Brain microvascular endothelial cell (primary cell): ENCODE measurements around the gene GATM.

Source experiments
- DNase-seq: peaks from one replicate; pipeline ENCODE4 v3.0.0-alpha.2; 2020
- H3K27ac ChIP-seq: fragments of 250-450 bp; sonication (Bioruptor Pico); 2 replicates; pipeline ENCODE4 v1.5.1; 2020; ENCODE audit warnings: mild to moderate bottlenecking, moderate library complexity
- H3K27me3 ChIP-seq: fragments of 250-450 bp; sonication (Bioruptor Pico); replicated peaks from 2 replicates; pipeline ENCODE4 v1.5.1; 2020; ENCODE audit warnings: mild to moderate bottlenecking
- H3K36me3 ChIP-seq: fragments of 250-450 bp; sonication (Bioruptor Pico); replicated peaks from 2 replicates; pipeline ENCODE4 v1.5.1; 2020; ENCODE audit warnings: mild to moderate bottlenecking
- H3K4me3 ChIP-seq: 2 replicates; pipeline ENCODE4 v1.5.1; 2011; ENCODE audit warnings: low read depth, mild to moderate bottlenecking, control low read depth, low read length, moderate library complexity
- in situ Hi-C: cut with HindIII; loops from 2 replicates; pipeline ENCODE4 v1.10.0; 2017; ENCODE audit warnings: low sequenced_read_pairs, low pct_ligation_motif_present
- TF ChIP-seq, protein P1 (sequence below): IDR thresholded peaks from 2 replicates; pipeline ENCODE4 v1.5.1; 2011; ENCODE audit warnings: low read depth, mild to moderate bottlenecking, moderate library complexity, low read length, control low read depth, inconsistent platforms; ENCODE audit errors: missing control alignments

Gene GATM

DNA sequence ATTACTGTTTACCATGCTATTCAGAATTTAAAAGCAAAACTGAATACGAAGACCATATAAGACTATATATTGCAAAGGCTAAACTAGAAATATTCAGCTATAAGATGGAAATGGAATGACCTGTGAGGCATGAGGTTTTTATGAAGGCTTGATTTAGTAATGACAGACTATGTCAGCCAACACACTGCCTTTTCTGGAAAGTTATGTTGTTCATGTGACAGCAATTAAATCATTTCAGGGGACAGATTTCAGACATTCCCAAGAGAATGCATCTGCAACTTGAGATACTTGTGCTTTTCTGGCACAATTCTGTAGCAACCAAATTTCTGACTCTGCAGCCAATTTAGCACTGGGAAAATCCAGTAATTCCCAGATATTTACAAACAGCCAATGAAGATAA lies 8.6 kb upstream of the GATM start:
- peaks cover 5% of the 10 kb centered on the region for H3K27me3 ChIP-seq
- TF ChIP-seq, protein P1, sequence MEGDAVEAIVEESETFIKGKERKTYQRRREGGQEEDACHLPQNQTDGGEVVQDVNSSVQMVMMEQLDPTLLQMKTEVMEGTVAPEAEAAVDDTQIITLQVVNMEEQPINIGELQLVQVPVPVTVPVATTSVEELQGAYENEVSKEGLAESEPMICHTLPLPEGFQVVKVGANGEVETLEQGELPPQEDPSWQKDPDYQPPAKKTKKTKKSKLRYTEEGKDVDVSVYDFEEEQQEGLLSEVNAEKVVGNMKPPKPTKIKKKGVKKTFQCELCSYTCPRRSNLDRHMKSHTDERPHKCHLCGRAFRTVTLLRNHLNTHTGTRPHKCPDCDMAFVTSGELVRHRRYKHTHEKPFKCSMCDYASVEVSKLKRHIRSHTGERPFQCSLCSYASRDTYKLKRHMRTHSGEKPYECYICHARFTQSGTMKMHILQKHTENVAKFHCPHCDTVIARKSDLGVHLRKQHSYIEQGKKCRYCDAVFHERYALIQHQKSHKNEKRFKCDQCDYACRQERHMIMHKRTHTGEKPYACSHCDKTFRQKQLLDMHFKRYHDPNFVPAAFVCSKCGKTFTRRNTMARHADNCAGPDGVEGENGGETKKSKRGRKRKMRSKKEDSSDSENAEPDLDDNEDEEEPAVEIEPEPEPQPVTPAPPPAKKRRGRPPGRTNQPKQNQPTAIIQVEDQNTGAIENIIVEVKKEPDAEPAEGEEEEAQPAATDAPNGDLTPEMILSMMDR: no peak
- in situ Hi-C loops: no loop called here
- no peak overlapping the region for H3K4me3 ChIP-seq
- no peaks in the 10 kb centered on the region for H3K36me3 ChIP-seq
- DNase-seq: no peak
- no peak overlapping the region for H3K27ac ChIP-seq

DNA sequence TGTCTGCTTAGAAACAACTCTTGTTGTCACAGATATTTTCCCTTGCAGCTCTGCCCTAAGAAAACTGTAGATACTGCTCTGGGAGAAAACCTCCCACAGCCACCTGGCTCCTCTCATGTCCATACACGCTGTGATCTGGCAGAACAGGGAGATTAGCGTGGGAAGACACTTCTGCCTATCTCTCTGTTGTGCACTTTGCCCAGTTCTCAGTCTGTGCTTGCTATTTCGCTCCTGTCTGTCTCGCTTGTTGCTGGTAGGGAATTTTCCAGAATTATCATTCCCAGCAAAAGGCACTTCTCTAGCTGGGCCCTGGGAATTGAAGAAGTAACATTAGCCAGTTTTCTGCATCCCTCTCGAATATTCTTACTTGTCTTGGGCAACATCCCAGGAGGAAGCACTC lies 8.1 kb upstream of the GATM start:
- in situ Hi-C loops: no loop called here
- TF ChIP-seq, protein P1: no peak
- no peak overlapping the region for H3K4me3 ChIP-seq
- no peak overlapping the region for H3K27ac ChIP-seq
- DNase-seq: no peak
- no peaks in the 10 kb centered on the region for H3K36me3 ChIP-seq
- H3K27me3 ChIP-seq: peaks cover 5% of the 10 kb centered on the region

DNA sequence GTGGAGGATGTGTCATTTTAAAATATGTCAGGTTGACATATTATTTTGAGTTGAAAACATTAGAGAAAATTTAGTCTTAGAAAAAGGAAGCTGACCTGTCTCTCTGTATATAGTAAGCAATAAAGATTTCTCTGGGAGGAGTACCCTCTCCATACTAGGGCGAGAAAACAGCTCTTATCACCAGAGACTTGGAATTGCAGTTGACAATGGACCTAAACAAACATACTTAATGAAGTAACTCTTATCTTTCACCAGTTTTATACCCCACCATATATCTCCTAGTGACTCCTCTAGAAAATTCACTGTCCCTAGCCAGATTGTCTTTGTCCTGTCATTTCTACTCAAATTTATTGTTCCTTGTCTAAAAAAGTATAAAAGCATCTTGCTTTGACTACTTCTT lies 7.2 kb upstream of the GATM start:
- Histone ChIP-seq H3K27me3 (peaks cover 9% of the 10 kb centered on the region), H3K36me3 (no peaks in the 10 kb centered on the region), H3K4me3 (no peak overlapping the region), H3K27ac (no peak overlapping the region)
- in situ Hi-C loops: no loop called here
- TF ChIP-seq, protein P1: no peak
- no peak for DNase-seq

DNA sequence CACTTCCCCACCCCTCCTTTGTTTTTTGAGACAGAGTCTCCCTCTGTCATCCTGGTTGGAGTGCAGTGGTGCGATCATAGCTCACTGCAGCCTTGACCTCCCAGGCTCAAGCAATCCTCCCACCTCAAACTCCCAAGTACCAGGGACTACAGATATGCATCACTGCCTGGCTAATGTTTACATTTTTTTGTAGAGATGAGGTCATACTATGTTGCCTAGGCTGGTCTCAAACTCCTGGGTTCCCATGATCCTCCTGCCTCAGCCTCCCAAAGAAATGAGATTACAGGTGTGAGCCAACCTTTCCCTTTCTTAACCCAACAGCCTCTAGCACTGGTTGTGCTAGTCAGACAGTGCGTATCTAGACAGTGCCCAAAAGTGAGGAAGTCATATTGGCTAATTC lies 6.4 kb upstream of the GATM start:
- no peaks in the 10 kb centered on the region for H3K36me3 ChIP-seq
- peaks cover 9% of the 10 kb centered on the region for H3K27me3 ChIP-seq
- no peak overlapping the region for H3K27ac ChIP-seq
- in situ Hi-C loops: no loop called here
- DNase-seq: no peak
- TF ChIP-seq, protein P1: no peak
- H3K4me3 ChIP-seq: no peak overlapping the region

DNA sequence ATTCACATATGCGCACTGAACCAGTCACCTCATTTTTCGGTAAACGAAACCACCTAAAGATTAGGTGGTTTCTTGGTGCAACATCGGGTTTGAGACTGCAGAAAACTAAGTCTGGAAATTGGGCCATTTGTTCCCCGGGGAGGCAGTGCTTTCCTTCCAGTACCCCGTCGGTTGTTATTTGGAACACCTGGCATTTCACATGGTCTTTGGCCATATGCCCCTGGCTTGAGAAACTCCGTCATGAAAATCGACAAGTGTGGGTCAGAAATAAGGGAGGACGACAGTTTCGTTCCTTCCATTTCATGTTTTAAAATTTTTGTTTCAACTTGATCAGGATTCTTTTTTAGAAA lies 544 bp upstream of the GATM start:
- TF ChIP-seq, protein P1: no peak
- Histone ChIP-seq H3K36me3 (no peaks in the 10 kb centered on the region), H3K27ac (no peak overlapping the region), H3K4me3 (no peak overlapping the region), H3K27me3 (peaks cover 35% of the 10 kb centered on the region)
- no peak for DNase-seq
- in situ Hi-C loops: no loop called here

DNA sequence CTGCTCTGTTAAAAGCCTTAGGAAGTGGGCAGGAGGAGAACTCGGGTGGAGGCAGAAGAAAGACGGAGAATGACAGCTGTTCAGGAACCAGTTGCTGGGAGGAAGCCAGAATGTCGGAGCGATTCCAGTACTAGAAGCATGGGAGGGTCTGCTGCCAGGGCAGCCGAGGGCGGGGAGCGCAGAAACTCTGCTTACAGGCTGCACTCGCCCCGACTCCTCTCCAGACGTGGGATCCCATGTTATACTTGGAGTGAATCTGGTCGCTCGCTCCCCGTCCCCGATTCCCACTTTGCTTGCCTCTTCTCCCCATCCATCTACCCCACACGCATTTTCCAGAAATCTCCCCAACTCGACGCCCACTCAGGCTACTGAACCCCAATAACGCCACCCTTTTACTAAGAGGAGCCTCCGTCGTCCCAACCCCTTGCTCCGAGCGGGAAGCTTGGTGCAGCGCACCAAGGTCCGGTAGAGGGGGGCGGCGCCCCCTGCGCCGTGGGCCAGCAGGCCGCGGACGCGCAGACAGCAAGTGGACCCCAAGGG lies 665 bp downstream of the GATM start:
- H3K27me3 ChIP-seq: peaks cover 35% of the 10 kb centered on the region

More for the DNA sequence above, 665 bp downstream of the GATM start:
- Histone ChIP-seq H3K36me3 (no peaks in the 10 kb centered on the region), H3K4me3 (peak overlapping the region; percentile 43), H3K27ac (no peak overlapping the region)
- DNase-seq: no peak
- TF ChIP-seq, protein P1: no peak
- in situ Hi-C loops: no loop called here
